ENCODE measurements around the gene EIF2S2. TPM values are rescaled to one million over a fixed set of nuclear protein-coding genes. Genes with fewer than 3 reads are reported as not detected.

Gene EIF2S2
- total RNA-seq, 6 donors from 2014 or later, result 28.3 to 76.1 (median 50.3) TPM

DNA sequence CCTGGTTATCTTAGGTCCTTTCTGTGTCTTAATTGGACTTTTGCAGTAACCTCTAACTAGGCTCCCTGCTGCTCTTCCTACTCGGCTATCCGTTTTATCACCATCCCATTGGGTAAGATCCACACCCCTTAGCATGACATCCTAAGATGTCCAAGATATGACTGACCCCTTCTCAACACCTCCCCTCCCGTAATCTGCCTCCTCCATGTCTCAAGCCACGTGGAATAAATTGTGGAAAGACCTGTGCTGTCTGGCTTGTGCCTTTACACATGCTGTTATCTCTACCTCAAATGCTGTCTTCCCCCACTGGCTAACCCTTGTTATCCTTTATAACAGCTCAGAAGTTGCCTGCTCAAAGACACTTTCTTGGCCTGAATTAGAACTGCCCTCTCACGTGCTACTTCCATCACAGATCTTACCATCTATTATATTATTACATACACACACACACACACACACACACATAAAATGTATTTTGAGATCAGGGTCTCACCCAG lies 26.5 kb downstream of the EIF2S2 start:
- TF ChIP-seq, protein P1, sequence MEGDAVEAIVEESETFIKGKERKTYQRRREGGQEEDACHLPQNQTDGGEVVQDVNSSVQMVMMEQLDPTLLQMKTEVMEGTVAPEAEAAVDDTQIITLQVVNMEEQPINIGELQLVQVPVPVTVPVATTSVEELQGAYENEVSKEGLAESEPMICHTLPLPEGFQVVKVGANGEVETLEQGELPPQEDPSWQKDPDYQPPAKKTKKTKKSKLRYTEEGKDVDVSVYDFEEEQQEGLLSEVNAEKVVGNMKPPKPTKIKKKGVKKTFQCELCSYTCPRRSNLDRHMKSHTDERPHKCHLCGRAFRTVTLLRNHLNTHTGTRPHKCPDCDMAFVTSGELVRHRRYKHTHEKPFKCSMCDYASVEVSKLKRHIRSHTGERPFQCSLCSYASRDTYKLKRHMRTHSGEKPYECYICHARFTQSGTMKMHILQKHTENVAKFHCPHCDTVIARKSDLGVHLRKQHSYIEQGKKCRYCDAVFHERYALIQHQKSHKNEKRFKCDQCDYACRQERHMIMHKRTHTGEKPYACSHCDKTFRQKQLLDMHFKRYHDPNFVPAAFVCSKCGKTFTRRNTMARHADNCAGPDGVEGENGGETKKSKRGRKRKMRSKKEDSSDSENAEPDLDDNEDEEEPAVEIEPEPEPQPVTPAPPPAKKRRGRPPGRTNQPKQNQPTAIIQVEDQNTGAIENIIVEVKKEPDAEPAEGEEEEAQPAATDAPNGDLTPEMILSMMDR (IDR thresholded peaks at IDR 0.05), result no peak
- TF ChIP-seq POLR2A (IDR thresholded peaks at IDR 0.05) (no peak), POLR2AphosphoS5 (IDR thresholded peaks at IDR 0.05) (no peak), EP300 (IDR thresholded peaks at IDR 0.05) (no peak)
- Histone ChIP-seq H3K36me3 (peaks cover 0 to 89% (median 37%) of the 10 kb centered on the region in 4 donors), H3K27ac (no peak overlapping the region), H3K9me3 (no peaks in the 10 kb centered on the region), H3K4me3 (no peak overlapping the region), H3K4me1 (peaks cover 5 to 29% (median 17%) of the 10 kb centered on the region in 4 donors), H3K27me3 (no peaks in the 10 kb centered on the region)
- 89 to 93% methylated on average over 5 of the region's 5 CpGs for WGBS, 2 donors
- DNase-seq, result no peak
- ATAC-seq (ENCODE audit: low FRiP score in 2 of 2), result no peak

DNA sequence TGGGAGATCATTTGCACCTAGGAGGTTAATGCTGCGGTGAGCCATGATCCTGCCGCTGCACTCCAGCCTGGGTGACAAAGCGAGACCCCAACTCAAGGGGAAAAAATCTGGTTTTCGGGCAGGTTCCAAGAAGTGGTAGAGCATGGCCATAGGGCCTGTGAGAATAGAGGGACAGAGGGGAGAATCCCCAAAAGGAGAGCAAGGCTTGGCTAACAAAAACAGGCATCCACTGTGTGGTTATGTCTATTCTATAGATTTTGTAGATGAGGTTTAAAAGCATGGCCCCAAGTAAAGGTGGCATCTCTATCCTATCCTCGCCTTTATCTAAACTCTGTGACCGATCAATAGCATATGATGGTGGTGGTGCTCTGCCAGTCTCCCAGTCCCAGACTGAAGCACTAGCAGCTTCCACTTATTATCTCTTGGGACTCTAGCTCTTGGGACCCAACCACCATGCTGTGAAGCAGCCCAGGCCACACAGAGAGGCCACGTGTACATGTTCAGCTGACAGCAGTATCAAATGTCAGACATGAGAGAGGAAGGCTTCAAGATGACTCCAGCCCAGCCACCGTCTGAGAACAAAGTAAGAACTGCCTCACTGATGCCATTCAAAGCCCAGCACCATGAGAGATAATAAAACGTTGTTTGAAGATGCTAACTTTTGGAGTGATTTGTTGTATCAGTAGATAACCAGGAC lies 27.7 kb downstream of the EIF2S2 start:
- WGBS, 2 donors, result 87 to 94% methylated on average over 9 of the region's 9 CpGs
- H3K36me3 ChIP-seq, result peaks cover 0 to 89% (median 42%) of the 10 kb centered on the region in 4 donors
- ATAC-seq (ENCODE audit: low FRiP score in 2 of 2) (no peak), DNase-seq (no peak)
- H3K4me3 ChIP-seq, result no peak overlapping the region
- H3K4me1 ChIP-seq, result peaks cover 5 to 23% (median 17%) of the 10 kb centered on the region in 4 donors
- no peaks in the 10 kb centered on the region for H3K9me3 ChIP-seq
- H3K27ac ChIP-seq, result peak overlapping the region in 3 of 4 donors; percentile 16 to 45 (median 35)
- H3K27me3 ChIP-seq, result no peaks in the 10 kb centered on the region
- TF ChIP-seq, protein P1 (IDR thresholded peaks at IDR 0.05), result no peak
- TF ChIP-seq POLR2A (IDR thresholded peaks at IDR 0.05), result no peak
- no peak for TF ChIP-seq POLR2AphosphoS5 (IDR thresholded peaks at IDR 0.05)
- no peak for TF ChIP-seq EP300 (IDR thresholded peaks at IDR 0.05)

DNA sequence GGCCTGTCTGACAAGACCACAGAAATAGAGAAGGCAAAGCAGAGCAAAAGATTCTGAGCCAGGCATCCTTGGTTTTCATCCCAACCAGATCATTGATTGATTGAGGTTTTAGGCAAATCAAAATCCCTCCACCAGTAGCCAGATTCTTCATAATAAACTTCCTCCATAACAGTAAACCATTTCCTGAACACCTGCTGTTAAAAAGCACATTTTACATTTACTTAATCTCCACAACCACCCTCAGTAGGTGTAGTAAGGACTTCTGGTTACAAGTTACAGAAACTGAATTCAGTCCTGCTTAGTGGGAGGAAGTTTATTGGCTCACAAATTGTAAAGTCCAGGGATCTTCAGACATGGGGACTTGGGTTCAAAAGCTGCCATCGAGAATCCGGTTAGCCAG lies 28.3 kb downstream of the EIF2S2 start:
- Histone ChIP-seq H3K27ac (peak overlapping the region in 3 of 4 donors; percentile 16 to 45 (median 35)), H3K36me3 (peaks cover 0 to 88% (median 44%) of the 10 kb centered on the region in 4 donors)

DNA sequence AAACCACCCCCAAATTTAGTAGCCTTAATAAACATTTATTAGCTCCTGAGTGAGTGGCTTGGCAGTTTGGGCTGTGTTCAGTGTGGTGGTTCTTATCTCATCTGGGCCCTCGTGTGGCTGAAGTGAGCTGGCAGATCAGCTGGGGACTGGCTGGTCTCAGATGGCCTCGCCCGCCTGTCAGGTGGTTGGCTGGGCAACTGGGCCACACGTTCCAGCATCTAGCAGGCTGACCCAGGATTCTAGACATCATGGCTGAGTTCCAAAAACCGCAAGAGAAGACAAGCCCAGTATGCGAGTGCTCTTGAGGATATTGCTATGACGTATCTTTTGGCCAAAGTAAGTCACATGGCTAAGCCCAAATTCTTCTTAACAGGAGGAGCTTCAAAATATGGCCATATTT lies 28.9 kb downstream of the EIF2S2 start:
- Histone ChIP-seq H3K4me3 (no peak overlapping the region), H3K9me3 (no peaks in the 10 kb centered on the region), H3K27me3 (no peaks in the 10 kb centered on the region), H3K27ac (peak overlapping the region; percentile 4 to 59 (median 30)), H3K4me1 (peaks cover 5 to 22% (median 17%) of the 10 kb centered on the region in 4 donors), H3K36me3 (peaks cover 0 to 88% (median 46%) of the 10 kb centered on the region in 4 donors)
- ATAC-seq (ENCODE audit: low FRiP score in 2 of 2), result peak; percentile 92 to 93
- DNase-seq, result peak; percentile 74 to 94
- 53% methylated on average over 7 of the region's 7 CpGs; no CpG with 5 or more reads in 1 of the 2 donors for WGBS, 2 donors
- TF ChIP-seq, protein P1 (IDR thresholded peaks at IDR 0.05), result peak in 1 of 6 experiments; percentile 10
- TF ChIP-seq POLR2A (IDR thresholded peaks at IDR 0.05), result no peak
- peak in 1 of 2 donors; percentile 15 for TF ChIP-seq POLR2AphosphoS5 (IDR thresholded peaks at IDR 0.05)
- TF ChIP-seq EP300 (IDR thresholded peaks at IDR 0.05), result no peak

More for the DNA sequence above, 28.3 kb downstream of the EIF2S2 start:
- DNase-seq (no peak), ATAC-seq (ENCODE audit: low FRiP score in 2 of 2) (no peak)
- no peak for TF ChIP-seq POLR2AphosphoS5 (IDR thresholded peaks at IDR 0.05)
- TF ChIP-seq POLR2A (IDR thresholded peaks at IDR 0.05), result no peak
- TF ChIP-seq, protein P1 (IDR thresholded peaks at IDR 0.05), result no peak
- no peak for TF ChIP-seq EP300 (IDR thresholded peaks at IDR 0.05)
- Histone ChIP-seq H3K27me3 (no peaks in the 10 kb centered on the region), H3K4me3 (no peak overlapping the region), H3K4me1 (peaks cover 5 to 22% (median 17%) of the 10 kb centered on the region in 4 donors), H3K9me3 (no peaks in the 10 kb centered on the region)
- WGBS, 2 donors, result 92 to 100% methylated on average over 2 of the region's 2 CpGs
